ENCODE results near the gene LAMA2. TPM values are rescaled to one million over a fixed set of nuclear protein-coding genes. Genes with fewer than 3 reads are reported as not detected.

The LAMA2 gene
- total and polyA plus RNA-seq, 2 of the 13 experiments (the other 11 are each of a cell fraction or from before 2014, with no cell fraction given): 0.11 to 0.28 TPM

DNA sequence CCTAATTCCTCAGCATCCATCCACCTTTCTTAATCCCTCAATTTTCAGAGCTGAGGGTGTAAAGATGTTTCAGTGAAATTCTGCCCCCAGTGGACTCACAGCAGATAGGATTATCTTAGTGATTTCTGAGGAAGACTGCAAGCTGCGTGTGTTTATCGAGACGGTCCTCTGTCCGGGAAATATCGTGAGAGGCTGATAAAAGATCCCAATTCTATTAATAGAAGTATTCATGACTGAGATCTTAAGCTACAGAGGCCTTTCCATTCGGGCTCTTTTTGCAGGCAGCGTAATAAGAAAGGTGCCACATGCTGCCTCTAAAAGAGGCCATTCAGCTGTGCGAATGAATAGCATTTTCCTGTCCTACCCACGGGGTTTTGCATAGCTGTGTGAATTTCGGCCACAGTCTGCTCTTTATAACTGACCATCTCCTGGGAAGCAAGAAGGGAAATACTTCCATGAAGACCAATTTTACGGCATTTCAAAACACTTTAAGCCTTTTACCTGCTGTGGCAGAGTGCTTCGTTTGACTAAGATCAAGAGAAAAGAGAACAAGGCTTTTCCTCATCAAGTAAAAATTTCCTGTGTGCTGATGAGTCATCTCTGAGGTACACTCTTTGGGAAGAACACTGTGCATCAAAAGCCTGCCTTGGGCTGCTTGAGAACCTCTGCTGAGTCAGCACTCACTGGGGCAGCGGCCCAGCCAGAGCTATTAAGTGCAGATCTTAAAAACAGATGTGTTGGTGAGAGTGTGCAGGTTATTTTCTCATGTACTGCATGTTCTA is 618.2 kb downstream of the LAMA2 start (continued):
- TF ChIP-seq HNF4G (IDR thresholded peaks at IDR 0.05; ENCODE audit: borderline replicate concordance, low read depth, low read length): no peak
- TF ChIP-seq HNF4G (CRISPR knock-in tag; IDR thresholded peaks at IDR 0.05; ENCODE audit: borderline replicate concordance, low read depth): no peak
- TF ChIP-seq JUNB (CRISPR knock-in tag; IDR thresholded peaks at IDR 0.05; ENCODE audit: borderline replicate concordance): no peak
- TF ChIP-seq MXD4 (CRISPR knock-in tag; IDR thresholded peaks at IDR 0.05): peak; percentile 30; the same call in 1 of the 2 replicates
- TF ChIP-seq NFYB (CRISPR knock-in tag; IDR thresholded peaks at IDR 0.05): no peak
- TF ChIP-seq ZBTB38 (CRISPR knock-in tag; IDR thresholded peaks at IDR 0.05): no peak
- TF ChIP-seq ZNF143 (CRISPR knock-in tag; IDR thresholded peaks at IDR 0.05): no peak
- TF ChIP-seq SALL2 (CRISPR knock-in tag; IDR thresholded peaks at IDR 0.05): no peak
- no peak for TF ChIP-seq ZNF12 (CRISPR knock-in tag; IDR thresholded peaks at IDR 0.05)
- TF ChIP-seq NONO (IDR thresholded peaks at IDR 0.05): no peak
- no peak for TF ChIP-seq NONO (CRISPR knock-in tag; conservative IDR thresholded peaks at IDR 0.05)
- no peak for TF ChIP-seq ZBTB42 (CRISPR knock-in tag; IDR thresholded peaks at IDR 0.05)
- TF ChIP-seq, protein P1, sequence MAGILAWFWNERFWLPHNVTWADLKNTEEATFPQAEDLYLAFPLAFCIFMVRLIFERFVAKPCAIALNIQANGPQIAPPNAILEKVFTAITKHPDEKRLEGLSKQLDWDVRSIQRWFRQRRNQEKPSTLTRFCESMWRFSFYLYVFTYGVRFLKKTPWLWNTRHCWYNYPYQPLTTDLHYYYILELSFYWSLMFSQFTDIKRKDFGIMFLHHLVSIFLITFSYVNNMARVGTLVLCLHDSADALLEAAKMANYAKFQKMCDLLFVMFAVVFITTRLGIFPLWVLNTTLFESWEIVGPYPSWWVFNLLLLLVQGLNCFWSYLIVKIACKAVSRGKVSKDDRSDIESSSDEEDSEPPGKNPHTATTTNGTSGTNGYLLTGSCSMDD (CRISPR knock-in tag; IDR thresholded peaks at IDR 0.05): no peak
- TF ChIP-seq MAFK (conservative IDR thresholded peaks at IDR 0.05 in 1 of 2, IDR thresholded peaks at IDR 0.05 in 1 of 2; ENCODE audit: low read length in 2 of 2): peak; percentile 100
- TF ChIP-seq FLYWCH1 (CRISPR knock-in tag; IDR thresholded peaks at IDR 0.05): 0 out of 2 replicates have a peak, but pooled peaks have one; percentile 27
- no peak for TF ChIP-seq NRL (CRISPR knock-in tag; IDR thresholded peaks at IDR 0.05; ENCODE audit: borderline replicate concordance)
- TF ChIP-seq ZNF614 (CRISPR knock-in tag; IDR thresholded peaks at IDR 0.05; ENCODE audit: borderline replicate concordance): no peak
- no peak for TF ChIP-seq SP5 (CRISPR knock-in tag; IDR thresholded peaks at IDR 0.05; ENCODE audit: borderline replicate concordance, low read depth)
- no peak for TF ChIP-seq KLF15 (CRISPR knock-in tag; IDR thresholded peaks at IDR 0.05; ENCODE audit: borderline replicate concordance)
- TF ChIP-seq, protein P2, sequence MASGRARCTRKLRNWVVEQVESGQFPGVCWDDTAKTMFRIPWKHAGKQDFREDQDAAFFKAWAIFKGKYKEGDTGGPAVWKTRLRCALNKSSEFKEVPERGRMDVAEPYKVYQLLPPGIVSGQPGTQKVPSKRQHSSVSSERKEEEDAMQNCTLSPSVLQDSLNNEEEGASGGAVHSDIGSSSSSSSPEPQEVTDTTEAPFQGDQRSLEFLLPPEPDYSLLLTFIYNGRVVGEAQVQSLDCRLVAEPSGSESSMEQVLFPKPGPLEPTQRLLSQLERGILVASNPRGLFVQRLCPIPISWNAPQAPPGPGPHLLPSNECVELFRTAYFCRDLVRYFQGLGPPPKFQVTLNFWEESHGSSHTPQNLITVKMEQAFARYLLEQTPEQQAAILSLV (CRISPR knock-in tag; IDR thresholded peaks at IDR 0.05; ENCODE audit: borderline replicate concordance): no peak
- no peak for TF ChIP-seq EZH2 (conservative IDR thresholded peaks at IDR 0.05; ENCODE audit: low read depth, low read length)
- no peak for TF ChIP-seq ZNF761 (CRISPR knock-in tag; conservative IDR thresholded peaks at IDR 0.05)
- TF ChIP-seq, protein P3, sequence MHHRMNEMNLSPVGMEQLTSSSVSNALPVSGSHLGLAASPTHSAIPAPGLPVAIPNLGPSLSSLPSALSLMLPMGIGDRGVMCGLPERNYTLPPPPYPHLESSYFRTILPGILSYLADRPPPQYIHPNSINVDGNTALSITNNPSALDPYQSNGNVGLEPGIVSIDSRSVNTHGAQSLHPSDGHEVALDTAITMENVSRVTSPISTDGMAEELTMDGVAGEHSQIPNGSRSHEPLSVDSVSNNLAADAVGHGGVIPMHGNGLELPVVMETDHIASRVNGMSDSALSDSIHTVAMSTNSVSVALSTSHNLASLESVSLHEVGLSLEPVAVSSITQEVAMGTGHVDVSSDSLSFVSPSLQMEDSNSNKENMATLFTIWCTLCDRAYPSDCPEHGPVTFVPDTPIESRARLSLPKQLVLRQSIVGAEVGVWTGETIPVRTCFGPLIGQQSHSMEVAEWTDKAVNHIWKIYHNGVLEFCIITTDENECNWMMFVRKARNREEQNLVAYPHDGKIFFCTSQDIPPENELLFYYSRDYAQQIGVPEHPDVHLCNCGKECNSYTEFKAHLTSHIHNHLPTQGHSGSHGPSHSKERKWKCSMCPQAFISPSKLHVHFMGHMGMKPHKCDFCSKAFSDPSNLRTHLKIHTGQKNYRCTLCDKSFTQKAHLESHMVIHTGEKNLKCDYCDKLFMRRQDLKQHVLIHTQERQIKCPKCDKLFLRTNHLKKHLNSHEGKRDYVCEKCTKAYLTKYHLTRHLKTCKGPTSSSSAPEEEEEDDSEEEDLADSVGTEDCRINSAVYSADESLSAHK (CRISPR knock-in tag; IDR thresholded peaks at IDR 0.05; ENCODE audit: borderline replicate concordance): no peak
- TF ChIP-seq SSRP1 (CRISPR knock-in tag; IDR thresholded peaks at IDR 0.05): no peak
- TF ChIP-seq ZNF746 (CRISPR knock-in tag; IDR thresholded peaks at IDR 0.05): no peak
- no peak for TF ChIP-seq NR3C1 (CRISPR knock-in tag; IDR thresholded peaks at IDR 0.05)
- no peak for TF ChIP-seq SNRNP70 (IDR thresholded peaks at IDR 0.05; ENCODE audit: low read depth, low read length)

Data from HepG2 (cell line).